Colonic mucosa (tissue), 4 donors: Measurements from ENCODE around the gene PHF23. TPM values are rescaled to one million over a fixed set of nuclear protein-coding genes. Genes with fewer than 3 reads are reported as not detected.
A peak's percentile ranks its signal among the peaks of the same experiment; 100 is the strongest.

Source experiments
- DNase-seq: peaks from one replicate; pipeline ENCODE4 v3.0.0-alpha.2; 2020
- H3K27ac ChIP-seq: fragments of 200-600 bp; one replicate; pipeline ENCODE4 v1.8.0; 2021
- H3K27me3 ChIP-seq: fragments of 200-600 bp; one replicate; pipeline ENCODE4 v1.8.0; 2021
- H3K36me3 ChIP-seq: fragments of 200-600 bp; one replicate; pipeline ENCODE4 v1.8.0; 2021
- H3K4me1 ChIP-seq: fragments of 200-600 bp; one replicate; pipeline ENCODE4 v1.8.0; 2021; ENCODE audit warnings: mild to moderate bottlenecking
- H3K4me3 ChIP-seq: fragments of 200-600 bp; one replicate; pipeline ENCODE4 v1.8.0; 2021
- H3K9ac ChIP-seq, 2 donors: one replicate each; pipeline ENCODE4 v1.7.0; 2013; ENCODE audit warnings: control low read depth in 2 of 2, low read depth in 2 of 2, low read length in 2 of 2
- H3K9me3 ChIP-seq: fragments of 200-600 bp; one replicate; pipeline ENCODE4 v1.8.0; 2021
- intact Hi-C: fragments of 100-400 bp; cut with DNase I; formaldehyde crosslinking; loops from one replicate; pipeline ENCODE4 v1.14.1; 2022
- total RNA-seq, 2 donors: library from RNA; stranded (reverse); fragmentation: NEBNext Ultra II Directional in 1 of 2; extraction: Animal tissue kit (Norgen Biotek cat#: 25700) in 1 of 2; gene quantifications; one replicate each; pipeline ENCODE4 v1.2.1, GENCODE V29; 2021
- TF ChIP-seq, protein P1 (sequence below): fragments of 200-600 bp; IDR thresholded peaks from one replicate; pipeline ENCODE4 v1.8.0; 2022; ENCODE audit warnings: antibody characterized with exemption, mild to moderate bottlenecking
- donor health status: healthy.
- donor health status: DM: no; HTN: no; CAD: no.
- donor health status: DM: no; HTN: no; CAD: no.

PHF23 gene
- total RNA-seq, 2 donors from 2014 or later, result 29.8 to 38.6 TPM

- DNase-seq, result peak; percentile 76
- peak overlapping the region; percentile 77 for H3K4me3 ChIP-seq
- H3K27ac ChIP-seq, result peak overlapping the region; percentile 93
- no peaks in the 10 kb centered on the region for H3K9me3 ChIP-seq
- H3K4me1 ChIP-seq, result no peaks in the 10 kb centered on the region
- no peaks in the 10 kb centered on the region for H3K36me3 ChIP-seq
- intact Hi-C loops, result loop anchor here (5.0 kb wide), 1 partner anchor 34 kb away; no protein-coding TSS in a partner anchor
- H3K27me3 ChIP-seq, result no peaks in the 10 kb centered on the region
- H3K9ac ChIP-seq, result peak overlapping the region in 1 of 2 donors; percentile 96
- TF ChIP-seq, protein P1, sequence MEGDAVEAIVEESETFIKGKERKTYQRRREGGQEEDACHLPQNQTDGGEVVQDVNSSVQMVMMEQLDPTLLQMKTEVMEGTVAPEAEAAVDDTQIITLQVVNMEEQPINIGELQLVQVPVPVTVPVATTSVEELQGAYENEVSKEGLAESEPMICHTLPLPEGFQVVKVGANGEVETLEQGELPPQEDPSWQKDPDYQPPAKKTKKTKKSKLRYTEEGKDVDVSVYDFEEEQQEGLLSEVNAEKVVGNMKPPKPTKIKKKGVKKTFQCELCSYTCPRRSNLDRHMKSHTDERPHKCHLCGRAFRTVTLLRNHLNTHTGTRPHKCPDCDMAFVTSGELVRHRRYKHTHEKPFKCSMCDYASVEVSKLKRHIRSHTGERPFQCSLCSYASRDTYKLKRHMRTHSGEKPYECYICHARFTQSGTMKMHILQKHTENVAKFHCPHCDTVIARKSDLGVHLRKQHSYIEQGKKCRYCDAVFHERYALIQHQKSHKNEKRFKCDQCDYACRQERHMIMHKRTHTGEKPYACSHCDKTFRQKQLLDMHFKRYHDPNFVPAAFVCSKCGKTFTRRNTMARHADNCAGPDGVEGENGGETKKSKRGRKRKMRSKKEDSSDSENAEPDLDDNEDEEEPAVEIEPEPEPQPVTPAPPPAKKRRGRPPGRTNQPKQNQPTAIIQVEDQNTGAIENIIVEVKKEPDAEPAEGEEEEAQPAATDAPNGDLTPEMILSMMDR, result no peak
These were observed 24.5 kb upstream of the PHF23 start for GRCh38 chr17:7263801-7264078.

DNA sequence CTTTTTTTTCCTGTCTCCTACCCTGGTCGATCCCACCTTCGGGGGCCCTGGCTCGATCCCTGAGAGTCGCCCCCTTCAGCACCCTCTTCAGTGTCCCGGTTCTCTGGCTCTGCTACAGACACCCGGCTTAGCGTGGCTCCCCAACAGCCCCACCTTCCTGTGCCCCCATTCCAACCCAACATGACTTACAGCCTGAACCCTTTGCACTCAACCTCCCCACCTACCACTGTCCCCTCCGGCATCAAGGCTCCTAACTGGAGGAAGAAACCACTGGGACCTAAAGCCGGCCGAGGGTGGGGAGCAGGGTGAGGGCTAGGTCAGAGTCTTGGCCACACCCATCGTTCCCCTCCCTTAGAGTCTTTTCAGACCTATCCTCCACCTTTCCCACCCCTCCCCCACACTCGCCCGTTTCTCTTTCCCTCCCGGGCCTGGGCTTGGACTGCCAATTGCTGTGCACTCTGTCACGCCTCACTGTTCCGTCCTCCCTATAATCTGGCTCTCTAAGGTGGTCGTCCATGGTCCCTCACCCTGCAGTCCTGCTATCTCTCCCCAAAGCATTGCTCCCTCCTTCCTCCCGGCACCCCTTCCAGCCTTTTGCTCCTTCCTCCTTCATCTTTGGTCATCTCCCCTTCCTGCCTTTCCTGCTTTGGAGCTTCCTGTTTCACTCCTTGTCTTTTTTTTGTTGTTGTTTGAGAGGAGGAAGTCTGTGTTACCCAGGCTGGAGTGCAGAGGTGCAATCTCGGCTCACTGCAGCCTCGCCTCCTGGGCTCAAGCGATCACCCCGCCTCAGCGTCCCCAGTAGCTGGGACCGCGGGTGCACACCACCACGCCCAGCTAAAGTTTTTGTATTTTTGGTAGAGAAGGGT lies 23.9 kb upstream of the PHF23 start:
- Histone ChIP-seq H3K4me3 (peak overlapping the region; percentile 77), H3K9me3 (no peaks in the 10 kb centered on the region), H3K4me1 (no peaks in the 10 kb centered on the region), H3K9ac (peak overlapping the region; percentile 87 to 96), H3K36me3 (no peaks in the 10 kb centered on the region), H3K27me3 (no peaks in the 10 kb centered on the region), H3K27ac (peak overlapping the region; percentile 93)
- TF ChIP-seq, protein P1, result no peak
- peak; percentile 98 for DNase-seq
- intact Hi-C loops, result loop anchor here (5.0 kb wide), 1 partner anchor 34 kb away; no protein-coding TSS in a partner anchor

GRCh38 chr17:7262192-7262934 lies 23.1 kb upstream of the PHF23 start, which contains the start of gene CLDN7:
Gene CLDN7, minus strand, starts transcription at chr17:7262478. Its CDS starts 435 bp downstream, at chr17:7262043.
- H3K27me3 ChIP-seq, result no peaks in the 10 kb centered on the region
- H3K9ac ChIP-seq, result peak within 1 kb of the TSS; percentile 87 to 96
- H3K9me3 ChIP-seq, result no peaks in the 10 kb centered on the region
- peak; percentile 96 for DNase-seq
- peak within 1 kb of the TSS; percentile 77 for H3K4me3 ChIP-seq
- intact Hi-C loops, result loop anchor here (5.0 kb wide), 1 partner anchor 35 kb away; no protein-coding TSS in a partner anchor
- H3K36me3 ChIP-seq, result no peaks in the 10 kb centered on the region
- TF ChIP-seq, protein P1, result no peak
- H3K27ac ChIP-seq, result peak within 1 kb of the TSS; percentile 93
- no peaks in the 10 kb centered on the region for H3K4me1 ChIP-seq

GRCh38 chr17:7261379-7262191 lies 22.3 kb upstream of the PHF23 start:
- intact Hi-C loops, result loop anchor here (5.0 kb wide), 1 partner anchor 36 kb away; no protein-coding TSS in a partner anchor
- Histone ChIP-seq H3K9me3 (no peaks in the 10 kb centered on the region), H3K4me3 (peak overlapping the region; percentile 77), H3K9ac (peak overlapping the region; percentile 80 to 96), H3K36me3 (no peaks in the 10 kb centered on the region), H3K27me3 (no peaks in the 10 kb centered on the region), H3K27ac (peak overlapping the region; percentile 93), H3K4me1 (no peaks in the 10 kb centered on the region)
- no peak for DNase-seq
- TF ChIP-seq, protein P1, result no peak
